ENCODE data around the gene KBTBD12.

Gene KBTBD12

GRCh38 chr3:128011140-128011539 is 96.1 kb downstream of the KBTBD12 start:
- DNase-seq (ENCODE audit: low spot score) = no peak
- peak; percentile 18 for TF ChIP-seq CTCF (IDR thresholded peaks at IDR 0.05; ENCODE audit: borderline replicate concordance, control extremely low read depth, extremely low read depth, insufficient read depth, missing control alignments)
- in situ Hi-C loops (cut with MboI; ENCODE audit: low sequenced_read_pairs, unreplicated experiment) = no loop called here

- DNase-seq (ENCODE audit: low spot score) = no peak
- in situ Hi-C loops (cut with MboI; ENCODE audit: low sequenced_read_pairs, unreplicated experiment) = no loop called here
- TF ChIP-seq CTCF (IDR thresholded peaks at IDR 0.05; ENCODE audit: borderline replicate concordance, control extremely low read depth, extremely low read depth, insufficient read depth, missing control alignments) = no peak
These were observed 97.0 kb downstream of the KBTBD12 start for GRCh38 chr3:128012050-128012449.

- no peak for TF ChIP-seq CTCF (IDR thresholded peaks at IDR 0.05; ENCODE audit: borderline replicate concordance, control extremely low read depth, extremely low read depth, insufficient read depth, missing control alignments)
- in situ Hi-C loops (cut with MboI; ENCODE audit: low sequenced_read_pairs, unreplicated experiment) = no loop called here
- DNase-seq (ENCODE audit: low spot score) = no peak
These were observed 99.5 kb downstream of the KBTBD12 start for GRCh38 chr3:128014548-128014947.

GRCh38 chr3:128016502-128016901 is 101.5 kb downstream of the KBTBD12 start:
- TF ChIP-seq CTCF (IDR thresholded peaks at IDR 0.05; ENCODE audit: borderline replicate concordance, control extremely low read depth, extremely low read depth, insufficient read depth, missing control alignments) = no peak
- DNase-seq (ENCODE audit: low spot score) = no peak
- in situ Hi-C loops (cut with MboI; ENCODE audit: low sequenced_read_pairs, unreplicated experiment) = no loop called here

- in situ Hi-C loops (cut with MboI; ENCODE audit: low sequenced_read_pairs, unreplicated experiment) = no loop called here
- DNase-seq (ENCODE audit: low spot score) = no peak
- TF ChIP-seq CTCF (IDR thresholded peaks at IDR 0.05; ENCODE audit: borderline replicate concordance, control extremely low read depth, extremely low read depth, insufficient read depth, missing control alignments) = no peak
These were observed 106.8 kb downstream of the KBTBD12 start for GRCh38 chr3:128021768-128022372.

- TF ChIP-seq CTCF (IDR thresholded peaks at IDR 0.05; ENCODE audit: borderline replicate concordance, control extremely low read depth, extremely low read depth, insufficient read depth, missing control alignments) = no peak
- in situ Hi-C loops (cut with MboI; ENCODE audit: low sequenced_read_pairs, unreplicated experiment) = no loop called here
These were observed 118.1 kb downstream of the KBTBD12 start for GRCh38 chr3:128033102-128033501.

More at GRCh38 chr3:128033102-128033501, 118.1 kb downstream of the KBTBD12 start:
- no peak for DNase-seq (ENCODE audit: low spot score)
